GM12873 (cell line): Measurements from ENCODE around the gene LRRC52.

Source experiments
- TF ChIP-seq, protein P1 (sequence below): IDR thresholded peaks from 2 replicates; pipeline ENCODE4 v1.5.1; 2012; ENCODE audit warnings: low read depth, mild to moderate bottlenecking, moderate library complexity, low read length, control low read depth; ENCODE audit not compliant: insufficient read depth; ENCODE audit errors: missing control alignments

LRRC52 gene

DNA sequence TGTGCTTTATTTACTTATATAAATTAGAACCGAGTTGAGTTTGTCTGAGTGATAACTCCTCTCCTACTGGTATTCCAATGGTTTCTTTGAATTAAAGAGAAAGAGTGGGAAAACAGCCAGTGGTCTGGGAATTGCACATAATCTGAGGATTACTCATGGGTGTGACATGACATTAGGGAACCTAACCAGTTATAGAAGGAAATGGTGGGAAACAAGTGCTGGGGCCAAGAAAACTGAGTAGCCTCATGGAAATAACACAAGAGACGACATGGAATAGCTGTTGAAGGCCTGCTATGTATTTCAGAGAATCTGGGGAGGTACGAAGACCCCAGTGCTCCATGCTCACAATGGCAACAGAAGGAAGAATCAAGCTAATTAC, 41.8 kb upstream of the LRRC52 start:
- TF ChIP-seq, protein P1, sequence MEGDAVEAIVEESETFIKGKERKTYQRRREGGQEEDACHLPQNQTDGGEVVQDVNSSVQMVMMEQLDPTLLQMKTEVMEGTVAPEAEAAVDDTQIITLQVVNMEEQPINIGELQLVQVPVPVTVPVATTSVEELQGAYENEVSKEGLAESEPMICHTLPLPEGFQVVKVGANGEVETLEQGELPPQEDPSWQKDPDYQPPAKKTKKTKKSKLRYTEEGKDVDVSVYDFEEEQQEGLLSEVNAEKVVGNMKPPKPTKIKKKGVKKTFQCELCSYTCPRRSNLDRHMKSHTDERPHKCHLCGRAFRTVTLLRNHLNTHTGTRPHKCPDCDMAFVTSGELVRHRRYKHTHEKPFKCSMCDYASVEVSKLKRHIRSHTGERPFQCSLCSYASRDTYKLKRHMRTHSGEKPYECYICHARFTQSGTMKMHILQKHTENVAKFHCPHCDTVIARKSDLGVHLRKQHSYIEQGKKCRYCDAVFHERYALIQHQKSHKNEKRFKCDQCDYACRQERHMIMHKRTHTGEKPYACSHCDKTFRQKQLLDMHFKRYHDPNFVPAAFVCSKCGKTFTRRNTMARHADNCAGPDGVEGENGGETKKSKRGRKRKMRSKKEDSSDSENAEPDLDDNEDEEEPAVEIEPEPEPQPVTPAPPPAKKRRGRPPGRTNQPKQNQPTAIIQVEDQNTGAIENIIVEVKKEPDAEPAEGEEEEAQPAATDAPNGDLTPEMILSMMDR: no peak

DNA sequence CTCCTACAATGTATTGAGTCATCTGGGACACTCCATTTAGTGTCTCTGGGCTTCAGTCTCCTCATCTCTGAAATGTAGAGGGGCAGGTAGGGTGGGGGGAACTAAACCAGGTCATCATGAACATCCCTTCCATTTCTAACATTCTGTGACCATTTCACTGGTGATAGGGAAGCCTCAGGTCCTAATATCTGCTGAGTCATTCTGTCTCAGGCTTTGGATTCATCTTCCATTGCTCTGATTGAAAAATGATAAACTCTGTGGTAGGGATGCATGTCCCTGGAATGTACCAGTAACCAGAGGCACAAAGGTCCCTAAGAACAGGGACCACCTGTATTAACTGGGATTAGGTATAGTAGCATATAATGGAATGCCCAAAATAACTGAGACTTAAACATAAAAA, 36.2 kb upstream of the LRRC52 start:
- TF ChIP-seq, protein P1: no peak

DNA sequence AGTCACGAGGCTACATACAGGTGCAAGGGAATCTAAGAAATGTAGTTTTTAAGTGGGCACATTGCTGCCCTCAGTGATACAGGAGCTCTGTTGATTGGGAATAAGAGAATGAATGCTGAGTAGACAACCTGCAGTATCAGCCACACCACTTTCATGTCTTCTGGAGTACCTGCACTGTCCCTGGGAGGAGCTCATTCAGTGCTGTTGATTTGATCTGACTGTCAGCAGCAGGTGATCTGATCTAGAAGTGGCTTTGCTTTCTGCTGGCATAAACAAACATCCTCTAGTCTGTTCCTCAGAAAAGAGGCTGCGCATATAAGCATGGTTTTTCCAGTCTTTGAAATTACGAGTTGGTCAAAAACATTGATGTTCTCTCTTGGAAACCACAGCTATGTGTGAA, 35.5 kb upstream of the LRRC52 start:
- TF ChIP-seq, protein P1: no peak

DNA sequence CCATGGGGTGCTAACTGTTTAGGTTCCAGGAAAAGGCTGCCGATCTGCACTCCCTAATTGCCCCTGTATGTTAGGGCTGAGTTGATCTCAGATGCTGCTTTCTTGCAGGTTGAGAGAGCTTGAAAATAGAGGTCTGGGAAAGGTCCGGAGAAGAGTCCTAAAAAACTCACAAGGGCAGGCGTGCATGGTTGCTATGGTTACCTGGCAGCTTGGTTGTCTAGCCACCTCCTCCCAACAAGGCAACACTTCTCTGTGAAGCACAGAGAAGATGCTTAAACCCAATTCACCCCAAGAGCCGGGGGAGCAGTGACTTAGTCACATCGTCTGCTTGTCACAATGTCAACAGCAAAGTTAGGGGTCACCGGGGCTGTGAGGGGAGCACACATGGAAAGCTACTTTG, 31.0 kb upstream of the LRRC52 start:
- TF ChIP-seq, protein P1: no peak

DNA sequence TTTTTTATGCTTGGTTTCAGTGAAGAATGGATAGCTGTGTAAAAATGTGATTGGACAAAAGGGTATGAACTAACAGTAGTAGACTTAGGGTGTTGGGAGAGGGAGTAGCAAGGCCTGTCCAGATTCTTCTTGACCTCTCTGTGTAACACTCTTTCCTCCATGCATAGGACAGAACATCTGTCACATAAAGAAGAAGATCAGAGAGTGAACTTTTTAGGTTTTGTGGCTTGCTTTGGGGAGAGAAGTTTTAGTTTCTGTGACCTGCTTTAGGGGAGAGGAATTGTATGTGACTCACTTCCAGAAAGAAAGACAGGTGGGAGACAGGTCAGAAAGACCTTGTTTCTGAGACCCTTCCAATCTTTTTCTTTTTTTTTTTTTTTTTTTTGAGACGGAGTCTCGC, 27.3 kb upstream of the LRRC52 start:
- TF ChIP-seq, protein P1: no peak

DNA sequence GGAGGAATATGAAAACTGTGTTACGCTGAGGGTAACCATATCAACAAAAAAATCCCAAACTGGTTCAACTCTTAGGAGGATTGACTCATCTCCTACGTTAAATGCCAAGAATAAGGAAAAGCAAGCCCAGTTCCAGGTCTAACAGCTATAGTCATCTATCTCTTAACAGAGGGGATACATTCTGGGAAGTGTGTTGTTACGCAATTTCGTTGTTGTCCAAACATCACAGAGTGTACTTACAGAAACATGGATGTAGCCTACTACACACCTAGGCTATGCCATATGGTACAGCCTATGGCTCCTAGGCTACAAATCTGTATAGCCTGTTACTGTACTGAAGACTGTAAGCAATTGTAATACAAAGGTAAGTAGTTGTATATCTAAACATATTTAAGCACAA, 23.2 kb upstream of the LRRC52 start:
- TF ChIP-seq, protein P1: no peak

DNA sequence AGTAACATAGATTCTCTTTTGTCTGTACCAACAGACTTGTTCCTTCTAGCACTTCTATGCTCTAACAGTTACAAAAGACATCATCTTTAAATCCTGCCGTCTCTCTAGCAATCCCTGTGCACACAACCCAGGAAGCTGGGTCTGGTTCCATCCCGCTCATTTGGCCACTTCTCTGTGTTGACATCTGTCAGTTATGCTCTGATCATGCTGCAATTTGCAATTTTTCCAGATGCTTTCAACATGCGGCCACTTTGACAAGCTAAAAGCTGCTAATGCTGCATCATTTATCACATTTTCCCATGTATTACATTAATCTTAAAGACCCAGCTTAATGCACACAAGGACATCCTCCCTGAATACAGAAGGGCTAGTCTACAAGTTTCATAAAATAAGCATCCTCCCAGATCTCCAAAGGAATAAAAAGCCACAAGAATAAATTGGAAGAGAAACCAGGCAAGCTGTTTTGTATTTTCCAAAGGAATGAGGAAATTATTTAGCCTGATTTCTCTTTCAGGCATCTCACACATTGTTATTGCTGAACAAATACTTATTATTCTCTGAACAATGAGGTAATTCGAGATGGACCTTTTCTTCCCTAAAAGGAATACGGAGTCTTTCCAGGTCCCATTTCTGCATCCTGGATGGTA, 19.0 kb upstream of the LRRC52 start:
- TF ChIP-seq, protein P1: no peak
